GM15510 (cell line): ENCODE data around the gene KIRREL2.

ENCODE experiments used
- POLR2A ChIP-seq: IDR thresholded peaks from 3 replicates; pipeline ENCODE4 v1.6.1; 2011; ENCODE audit warnings: borderline replicate concordance; ENCODE audit not compliant: insufficient read length; ENCODE audit errors: extremely low read depth

Gene KIRREL2

DNA sequence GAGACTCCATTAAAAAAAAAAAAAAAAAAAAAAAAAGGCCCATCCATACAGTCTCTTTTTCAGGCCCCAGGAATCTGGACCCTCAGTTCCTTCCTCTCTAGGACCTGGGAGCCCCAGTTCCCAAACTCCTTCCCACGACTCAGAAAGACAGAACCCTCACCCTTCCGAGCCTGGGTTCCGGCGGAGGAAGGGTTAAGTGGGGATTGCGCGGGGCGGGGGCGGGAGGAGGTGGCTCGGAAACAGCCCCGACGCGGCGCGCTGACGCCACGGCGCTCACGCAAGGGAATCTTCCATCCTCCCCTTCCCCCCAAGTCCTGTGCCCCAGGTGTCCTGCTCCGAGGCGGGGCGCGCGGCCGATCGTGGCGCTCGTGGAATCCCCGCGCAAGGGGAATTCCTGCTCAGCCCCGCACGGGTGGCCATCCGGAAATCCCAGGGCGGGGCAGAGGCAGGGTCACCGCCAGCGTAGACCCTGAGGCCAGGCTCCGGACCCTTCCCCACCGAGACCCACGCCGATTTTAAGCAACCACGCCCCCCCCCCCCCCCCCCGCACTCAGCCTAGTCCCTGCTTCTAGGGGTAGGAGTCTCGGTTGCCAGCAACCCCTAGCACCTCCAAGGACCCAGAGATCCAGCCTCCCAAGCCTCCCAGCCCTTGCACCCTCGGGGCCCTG lies 43.0 kb downstream of the KIRREL2 start:
- TF ChIP-seq POLR2A: peak; percentile 55

DNA sequence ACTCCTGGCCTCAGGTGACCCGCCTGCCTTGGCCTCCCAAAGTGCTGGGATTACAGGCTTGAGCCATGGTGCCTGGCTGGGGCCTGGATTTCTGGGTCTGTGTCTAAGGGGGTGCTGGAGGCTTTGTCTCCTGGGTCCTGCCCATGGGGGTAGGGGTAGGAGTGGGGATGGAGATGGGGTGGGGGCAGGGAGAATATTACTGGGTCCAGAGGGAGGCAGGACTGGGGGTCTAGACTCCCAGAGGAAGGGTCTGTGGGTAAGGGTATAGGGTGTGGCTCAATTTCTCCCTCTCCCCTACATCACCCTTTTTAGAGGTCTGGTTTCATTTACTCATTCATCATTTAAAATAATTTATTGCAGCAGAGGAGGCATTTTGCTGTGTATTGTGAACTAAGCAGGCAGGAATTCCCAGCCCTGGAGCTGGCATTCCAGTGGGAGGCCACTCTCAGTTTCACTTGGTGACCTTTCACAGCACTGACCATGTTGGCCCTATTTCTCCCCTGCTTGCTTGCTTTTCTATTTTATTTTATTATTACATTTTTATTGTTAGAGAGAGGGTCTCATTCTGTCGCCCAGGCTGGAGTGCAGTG lies 44.4 kb downstream of the KIRREL2 start:
- TF ChIP-seq POLR2A: no peak

DNA sequence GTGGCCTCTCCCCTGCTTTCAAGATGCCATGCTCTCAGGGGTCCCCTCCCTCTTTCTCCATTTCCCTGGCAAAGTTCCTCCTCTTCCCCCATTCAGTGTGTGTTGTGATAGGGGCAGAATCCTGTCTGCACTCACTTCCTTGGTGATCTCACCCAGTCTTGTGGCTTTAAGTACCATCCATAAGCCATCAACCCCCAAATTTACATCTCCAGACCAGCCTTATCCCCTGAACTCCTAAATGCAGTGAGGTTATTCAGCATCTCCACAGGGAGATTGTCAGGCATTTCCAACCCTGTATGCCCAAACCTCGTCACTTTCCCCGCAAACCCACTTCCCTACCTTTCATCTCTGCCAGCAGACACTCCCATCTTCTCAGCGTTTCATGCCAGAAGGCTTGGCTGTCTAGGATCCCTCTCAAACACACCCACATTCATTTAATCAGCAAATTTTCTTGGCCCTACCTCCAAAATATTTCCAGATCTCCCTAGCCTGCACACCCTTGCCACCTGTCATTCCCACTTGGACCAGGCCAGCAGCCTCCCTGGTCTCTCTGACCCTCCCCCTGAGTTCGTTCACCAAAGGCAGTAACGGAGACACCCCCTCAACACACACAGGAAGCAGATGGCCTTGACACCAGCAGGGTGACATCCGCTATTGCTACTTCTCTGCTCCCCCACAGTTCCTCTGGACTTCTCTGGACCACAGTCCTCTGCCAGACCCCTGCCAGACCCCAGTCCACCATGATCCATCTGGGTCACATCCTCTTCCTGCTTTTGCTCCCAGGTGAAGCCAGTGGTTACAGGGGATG lies 45.3 kb downstream of the KIRREL2 start, which contains the start of gene HCST:
Gene HCST (plus strand): TSS at position 676 of the 808 bp plus-strand sequence. CDS start 65 bp downstream, at position 741.
- peak; percentile 56 for TF ChIP-seq POLR2A

DNA sequence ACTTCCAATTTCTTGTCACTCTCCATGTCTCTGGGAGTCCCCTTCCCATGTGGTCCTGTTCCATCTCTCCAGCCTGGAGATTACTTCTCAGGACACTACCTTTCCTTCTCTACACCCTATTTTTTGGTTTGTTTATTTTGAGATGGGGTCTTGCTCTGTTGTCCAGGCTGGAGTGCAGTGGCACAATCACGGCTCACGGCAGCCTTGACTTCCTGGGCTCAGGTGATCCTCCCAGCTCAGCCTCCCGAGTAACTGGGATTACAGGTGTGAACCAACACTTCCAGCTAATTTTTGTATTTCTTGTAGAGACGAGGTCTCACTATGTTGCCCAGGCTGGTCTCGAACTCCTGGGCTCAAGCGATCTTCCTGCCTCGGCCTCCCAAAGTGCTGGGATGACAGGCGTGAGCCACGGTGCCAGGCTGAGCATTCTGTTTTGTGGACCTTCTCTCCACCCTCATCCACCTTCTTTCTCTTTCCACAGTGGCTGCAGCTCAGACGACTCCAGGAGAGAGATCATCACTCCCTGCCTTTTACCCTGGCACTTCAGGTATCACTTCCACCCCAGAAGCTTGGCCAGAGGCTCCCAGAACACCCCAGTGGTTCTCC lies 46.3 kb downstream of the KIRREL2 start:
- TF ChIP-seq POLR2A: no peak

DNA sequence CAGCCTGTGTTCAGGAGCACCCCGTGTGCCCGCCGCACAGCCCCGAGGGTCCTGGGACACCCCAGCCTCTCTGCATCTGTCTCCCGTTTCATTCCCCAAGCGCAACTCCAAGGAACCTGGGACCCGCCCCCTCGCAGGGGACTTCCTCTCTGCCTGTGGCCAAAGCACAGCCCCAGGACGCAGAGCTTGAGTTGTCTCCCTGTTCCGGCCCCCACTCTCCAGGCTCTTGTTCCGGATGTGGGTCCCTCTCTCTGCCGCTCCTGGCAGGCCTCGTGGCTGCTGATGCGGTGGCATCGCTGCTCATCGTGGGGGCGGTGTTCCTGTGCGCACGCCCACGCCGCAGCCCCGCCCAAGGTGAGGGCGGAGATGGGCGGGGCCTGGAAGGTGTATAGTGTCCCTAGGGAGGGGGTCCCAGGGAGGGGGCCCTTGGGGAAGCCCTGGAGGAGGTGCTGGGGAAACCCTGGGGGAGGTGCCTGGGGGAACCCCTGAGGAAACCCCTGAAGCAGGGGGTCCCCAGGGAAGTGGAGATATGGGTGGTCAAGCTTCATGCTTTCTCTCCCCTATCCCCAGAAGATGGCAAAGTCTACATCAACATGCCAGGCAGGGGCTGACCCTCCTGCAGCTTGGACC lies 47.0 kb downstream of the KIRREL2 start:
- TF ChIP-seq POLR2A: peak; percentile 66

DNA sequence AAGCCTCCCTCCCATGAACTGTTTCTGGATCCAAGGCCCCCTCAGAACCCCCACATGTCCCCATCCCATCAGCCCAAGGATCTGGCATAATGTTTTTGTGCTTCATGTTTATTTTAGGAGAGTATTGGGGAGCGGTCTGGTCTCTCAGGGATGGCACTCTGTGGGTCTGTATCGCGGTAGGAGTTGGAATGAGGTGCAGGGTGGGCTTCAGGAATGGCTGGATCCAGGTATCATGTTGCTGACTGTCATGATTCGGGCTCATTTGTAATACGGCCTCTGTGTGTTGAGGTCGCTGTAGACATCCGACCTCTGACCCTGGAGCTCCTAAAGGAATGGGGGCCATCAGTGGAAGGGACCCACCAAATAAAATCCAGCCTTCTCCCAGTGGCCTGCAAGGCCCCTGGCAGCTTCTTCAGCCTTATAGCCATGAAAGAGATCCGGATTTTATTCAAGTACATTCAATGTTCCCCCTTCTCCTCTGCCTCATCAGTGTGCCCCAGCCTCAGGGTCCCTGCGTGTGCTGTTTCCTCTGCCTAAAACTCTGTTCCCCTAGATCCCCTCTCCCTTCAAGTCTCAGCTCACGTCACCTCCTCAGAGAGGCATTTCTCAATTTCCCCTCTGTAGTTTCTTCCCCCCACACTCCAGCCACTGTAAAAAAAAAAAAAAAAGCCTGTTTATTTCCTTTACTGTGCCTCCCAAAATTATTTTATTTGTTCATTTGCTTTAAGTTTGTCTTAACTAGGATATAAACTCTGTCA lies 47.8 kb downstream of the KIRREL2 start:
- no peak for TF ChIP-seq POLR2A

DNA sequence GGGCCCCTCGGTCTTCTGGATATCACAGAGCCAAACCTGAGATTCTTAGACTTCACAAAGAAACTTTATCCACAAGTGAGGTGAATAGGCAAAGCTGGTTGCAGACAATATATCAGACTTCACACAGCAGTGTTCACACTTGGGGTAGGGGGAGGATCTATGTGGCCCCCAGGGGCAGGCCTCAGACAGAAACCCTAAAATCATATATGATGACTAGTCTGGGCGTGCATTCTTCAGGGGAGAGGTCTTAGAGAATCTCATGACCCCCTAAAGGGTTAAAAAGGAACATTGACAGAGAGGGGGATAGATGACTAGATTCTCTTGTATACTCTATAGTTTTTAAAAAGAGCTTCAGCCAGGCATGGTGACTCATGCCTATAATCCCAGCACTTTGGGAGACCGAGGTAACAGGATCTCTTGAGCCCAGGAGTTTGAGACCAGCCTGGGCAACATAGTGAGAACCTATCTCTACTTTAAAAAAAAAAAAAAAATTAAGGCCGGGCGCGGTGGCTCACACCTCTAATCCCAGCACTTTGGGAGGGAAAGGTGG lies 48.5 kb downstream of the KIRREL2 start:
- TF ChIP-seq POLR2A: no peak

DNA sequence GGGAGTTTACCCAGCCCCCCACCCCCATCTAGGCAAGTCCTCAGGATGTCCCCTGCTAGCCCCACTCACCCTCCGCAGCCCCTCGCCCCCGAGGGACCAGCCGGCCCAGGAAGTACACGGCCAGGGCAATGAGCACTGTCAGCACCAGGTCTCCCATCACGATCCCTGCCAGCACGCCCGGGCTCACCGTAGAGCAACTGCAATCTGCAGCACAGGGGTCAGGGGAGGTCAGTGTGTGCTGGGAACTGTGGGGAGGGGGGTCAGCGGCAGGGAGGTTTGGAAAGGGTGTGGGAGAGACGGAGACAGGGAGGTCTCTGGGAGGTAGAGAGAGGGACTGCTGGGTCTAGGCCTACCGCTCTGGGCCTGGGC lies 50.6 kb downstream of the KIRREL2 start:
- TF ChIP-seq POLR2A: no peak

DNA sequence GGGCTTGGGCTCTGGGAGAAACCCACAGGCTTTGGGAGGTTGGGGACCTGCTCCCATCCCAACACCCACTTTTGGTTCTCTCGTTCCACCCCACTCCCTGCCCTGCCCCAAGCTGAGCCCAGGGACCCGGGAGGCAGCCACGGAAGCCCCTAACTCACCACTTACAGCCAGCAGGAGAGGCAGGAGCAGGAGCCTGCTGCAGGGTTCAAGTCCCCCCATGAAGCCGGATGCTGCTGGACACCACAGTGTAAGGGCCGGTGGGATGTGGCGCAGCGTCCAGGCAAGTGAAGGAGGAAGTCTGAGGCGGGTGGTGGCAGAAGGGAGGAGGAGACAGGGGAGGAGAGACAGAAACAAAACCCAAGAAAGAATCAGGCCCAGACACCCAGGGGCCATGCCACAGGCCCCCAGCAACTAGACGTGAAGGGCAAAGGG lies 51.3 kb downstream of the KIRREL2 start, which contains the start of gene TYROBP:
Gene TYROBP (minus strand): TSS at position 286 of the 432 bp plus-strand sequence. CDS start 67 bp downstream, at position 219.
- no peak for TF ChIP-seq POLR2A

DNA sequence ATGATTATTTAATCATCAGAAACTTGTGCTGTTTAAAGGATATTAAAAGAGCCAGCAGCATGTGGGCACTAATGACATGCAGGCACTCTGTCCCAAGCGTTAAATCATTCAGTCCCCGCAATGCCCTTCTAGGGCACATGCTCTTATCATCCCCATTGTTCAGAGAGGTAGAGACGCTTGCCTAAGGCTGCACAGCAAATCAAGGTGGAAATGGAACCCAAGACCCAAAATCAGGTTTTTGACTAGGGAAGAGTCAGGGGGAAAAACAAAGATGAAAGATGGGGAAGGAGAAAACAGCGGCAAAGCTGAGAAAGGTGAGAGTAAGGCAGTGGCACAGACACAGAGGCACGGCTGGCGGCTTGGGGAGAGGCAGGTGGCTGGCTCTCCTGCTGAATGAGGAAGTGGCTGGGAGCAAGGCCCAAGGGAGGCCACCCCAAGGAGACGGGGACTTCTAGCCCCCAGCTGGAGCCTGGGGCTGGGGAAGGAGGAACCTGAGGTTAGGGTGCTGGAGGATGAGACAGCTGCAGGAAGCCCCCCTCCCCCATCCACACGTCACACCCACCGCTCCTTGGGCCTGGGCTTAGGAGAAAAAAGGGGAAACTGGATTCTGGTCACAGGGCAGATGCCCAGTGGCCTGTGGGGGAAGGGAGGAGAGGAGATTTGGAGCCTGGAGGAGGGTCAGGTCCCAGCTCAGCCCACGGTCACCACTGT lies 52.4 kb downstream of the KIRREL2 start:
- no peak for TF ChIP-seq POLR2A

DNA sequence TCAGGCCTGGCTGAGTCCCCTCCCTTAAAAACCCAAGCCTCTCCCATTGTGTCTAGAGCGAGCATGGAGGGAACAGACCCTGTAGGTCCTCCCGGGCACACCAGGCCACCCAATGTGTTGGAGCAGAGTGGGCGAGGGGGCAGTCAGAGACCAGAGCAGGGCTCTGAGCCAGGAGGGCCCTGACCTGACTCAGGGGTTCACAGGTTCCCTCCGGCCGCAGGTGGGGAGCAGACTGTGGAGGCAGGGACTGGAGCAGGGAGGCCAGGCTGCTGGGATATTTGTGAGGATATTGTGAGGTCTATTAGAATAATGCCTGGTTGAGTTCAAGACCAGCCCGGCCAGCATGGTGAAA lies 52.9 kb downstream of the KIRREL2 start:
- TF ChIP-seq POLR2A: no peak

DNA sequence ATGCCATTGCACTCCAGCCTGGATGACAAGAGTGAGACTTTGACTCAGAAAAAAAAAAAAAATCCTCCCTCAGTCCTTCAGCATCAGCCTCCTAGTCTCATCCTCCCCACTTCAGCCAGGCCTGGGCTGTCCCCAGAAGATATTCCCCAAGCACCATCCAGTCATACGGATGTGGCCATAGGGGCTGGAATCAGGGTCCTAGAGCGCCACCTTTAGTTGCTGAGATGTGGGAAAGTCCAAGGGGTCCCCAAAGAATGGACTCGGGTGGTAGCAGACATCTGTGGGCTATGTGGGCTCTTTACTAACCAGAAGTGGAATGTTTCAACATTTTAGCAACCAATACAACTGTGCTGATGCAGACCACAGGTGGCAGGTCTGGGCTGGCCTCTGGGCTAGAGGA lies 54.5 kb downstream of the KIRREL2 start:
- no peak for TF ChIP-seq POLR2A

DNA sequence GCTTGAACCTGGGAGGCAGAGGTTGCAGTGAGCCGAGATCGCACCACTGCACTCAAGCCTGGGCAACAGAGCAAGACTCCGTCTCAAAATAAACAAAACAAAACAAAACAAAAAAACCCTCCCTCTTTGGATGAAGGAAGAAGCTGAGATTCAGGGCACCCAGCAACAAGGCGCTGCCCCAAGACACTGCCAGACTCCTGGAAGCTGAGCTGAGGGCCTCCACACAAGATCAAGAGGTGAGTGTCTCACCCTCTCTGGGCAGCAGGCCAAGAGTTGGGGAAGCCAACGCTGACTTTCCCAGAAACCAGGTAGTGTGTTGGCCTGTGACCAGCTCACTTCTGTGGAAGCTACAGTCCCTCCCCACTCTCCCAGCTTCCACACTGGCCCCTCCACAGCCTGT lies 55.1 kb downstream of the KIRREL2 start:
- TF ChIP-seq POLR2A: no peak
